Osteocyte (in vitro differentiated cells): ENCODE data around the gene CCR7. TPM values are rescaled to one million over a fixed set of nuclear protein-coding genes. Genes with fewer than 3 reads are reported as not detected.
A peak's percentile ranks its signal among the peaks of the same experiment; 100 is the strongest.

Source experiments
- DNase-seq: peaks from one replicate; pipeline ENCODE4 v3.0.0; 2021; ENCODE audit warnings: mixed read lengths; ENCODE audit not compliant: unreplicated experiment; ENCODE audit errors: extremely low spot score
- H3K27ac Mint-ChIP-seq: one replicate; pipeline ENCODE4 v1.8.0; 2021; ENCODE audit warnings: mild to moderate bottlenecking, mixed read lengths; ENCODE audit not compliant: unreplicated experiment
- H3K27me3 Mint-ChIP-seq: one replicate; pipeline ENCODE4 v1.8.0; 2021; ENCODE audit warnings: mixed read lengths; ENCODE audit not compliant: unreplicated experiment
- H3K36me3 Mint-ChIP-seq: one replicate; pipeline ENCODE4 v1.8.0; 2021; ENCODE audit warnings: mixed read lengths; ENCODE audit not compliant: unreplicated experiment
- H3K4me1 Mint-ChIP-seq: one replicate; pipeline ENCODE4 v1.8.0; 2021; ENCODE audit warnings: mixed read lengths; ENCODE audit not compliant: unreplicated experiment
- H3K4me3 Mint-ChIP-seq: one replicate; pipeline ENCODE4 v1.8.0; 2021; ENCODE audit warnings: mild to moderate bottlenecking, moderate library complexity, mixed read lengths; ENCODE audit not compliant: unreplicated experiment
- H3K9me3 Mint-ChIP-seq: one replicate; pipeline ENCODE4 v1.8.0; 2021; ENCODE audit warnings: mixed read lengths; ENCODE audit not compliant: unreplicated experiment
- total RNA-seq: library from RNA; stranded (reverse); gene quantifications from 2 replicates; pipeline ENCODE4 v1.2.1, GENCODE V29; 2021
- TF ChIP-seq, protein P1 (sequence below): fragments of 200-600 bp; sonication (generic); IDR thresholded peaks from 2 replicates; pipeline ENCODE4 v1.5.0; 2021; ENCODE audit warnings: antibody characterized with exemption, mild to moderate bottlenecking, moderate library complexity

The CCR7 gene
- total RNA-seq, 1 donor from 2014 or later, result not detected

- DNase-seq, result peak; percentile 42
- Mint-ChIP-seq H3K4me1 (peaks cover 2% of the 10 kb centered on the region), H3K27me3 (peaks cover 20% of the 10 kb centered on the region), H3K9me3 (no peaks in the 10 kb centered on the region), H3K4me3 (no peak overlapping the region), H3K36me3 (no peaks in the 10 kb centered on the region), H3K27ac (no peak overlapping the region)
- TF ChIP-seq, protein P1, sequence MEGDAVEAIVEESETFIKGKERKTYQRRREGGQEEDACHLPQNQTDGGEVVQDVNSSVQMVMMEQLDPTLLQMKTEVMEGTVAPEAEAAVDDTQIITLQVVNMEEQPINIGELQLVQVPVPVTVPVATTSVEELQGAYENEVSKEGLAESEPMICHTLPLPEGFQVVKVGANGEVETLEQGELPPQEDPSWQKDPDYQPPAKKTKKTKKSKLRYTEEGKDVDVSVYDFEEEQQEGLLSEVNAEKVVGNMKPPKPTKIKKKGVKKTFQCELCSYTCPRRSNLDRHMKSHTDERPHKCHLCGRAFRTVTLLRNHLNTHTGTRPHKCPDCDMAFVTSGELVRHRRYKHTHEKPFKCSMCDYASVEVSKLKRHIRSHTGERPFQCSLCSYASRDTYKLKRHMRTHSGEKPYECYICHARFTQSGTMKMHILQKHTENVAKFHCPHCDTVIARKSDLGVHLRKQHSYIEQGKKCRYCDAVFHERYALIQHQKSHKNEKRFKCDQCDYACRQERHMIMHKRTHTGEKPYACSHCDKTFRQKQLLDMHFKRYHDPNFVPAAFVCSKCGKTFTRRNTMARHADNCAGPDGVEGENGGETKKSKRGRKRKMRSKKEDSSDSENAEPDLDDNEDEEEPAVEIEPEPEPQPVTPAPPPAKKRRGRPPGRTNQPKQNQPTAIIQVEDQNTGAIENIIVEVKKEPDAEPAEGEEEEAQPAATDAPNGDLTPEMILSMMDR, result no peak
Measured at GRCh38 chr17:40598619-40599467, 33.6 kb upstream of the CCR7 start.

DNA sequence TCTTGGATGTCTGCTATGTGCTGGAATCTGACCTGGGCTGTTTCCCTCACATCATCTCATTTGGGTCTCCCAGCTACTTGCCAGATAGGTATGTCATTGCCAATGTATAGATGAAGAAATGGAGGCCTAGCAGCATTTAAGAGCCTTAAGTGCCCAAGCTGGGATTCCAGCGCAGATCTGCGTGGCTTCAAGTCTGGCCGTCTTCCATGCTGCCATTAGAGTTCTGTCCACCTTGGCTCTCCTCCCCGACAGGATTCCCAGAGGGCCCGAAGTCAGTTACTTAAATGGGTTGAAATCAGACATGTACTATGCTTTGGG is 33.0 kb upstream of the CCR7 start:
- Mint-ChIP-seq H3K27me3 (peaks cover 20% of the 10 kb centered on the region), H3K9me3 (no peaks in the 10 kb centered on the region), H3K36me3 (no peaks in the 10 kb centered on the region), H3K27ac (no peak overlapping the region), H3K4me1 (peaks cover 2% of the 10 kb centered on the region), H3K4me3 (no peak overlapping the region)
- TF ChIP-seq, protein P1, result no peak
- DNase-seq, result peak; percentile 42

DNA sequence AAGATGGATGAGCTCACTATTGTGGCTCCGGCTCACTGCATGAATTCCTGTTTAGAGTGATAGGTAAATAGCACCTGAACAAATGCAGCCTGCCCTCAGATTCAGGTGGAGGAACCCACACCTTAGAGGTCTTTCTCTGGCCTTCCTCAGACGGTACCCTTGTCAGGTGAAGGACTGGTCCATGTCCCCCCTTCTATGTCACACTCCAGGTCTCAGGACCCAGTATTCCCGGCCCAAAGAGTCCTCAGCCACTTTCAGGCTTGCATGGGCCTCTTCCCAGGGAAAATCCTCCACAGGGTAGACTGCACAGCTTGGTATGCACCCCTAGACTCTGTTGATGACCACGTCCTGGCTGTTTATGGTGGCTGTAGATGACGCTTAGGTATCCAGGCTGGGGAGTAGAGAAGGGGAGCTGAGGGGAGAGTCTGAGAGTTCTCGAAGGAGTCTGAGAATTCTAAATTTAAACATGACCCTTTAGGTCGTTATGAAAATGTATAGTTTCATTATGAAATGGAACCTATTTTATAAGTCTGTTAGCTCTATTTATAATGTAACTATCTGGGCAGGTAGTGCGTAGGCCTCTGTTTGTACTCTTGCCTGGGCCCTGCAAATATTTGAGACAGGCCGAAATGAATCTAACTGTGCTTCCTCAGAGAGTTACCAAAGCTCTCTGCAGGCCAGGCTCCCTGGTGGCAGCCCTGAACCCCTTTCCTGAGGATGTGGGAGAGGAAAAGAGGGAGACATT is 32.5 kb upstream of the CCR7 start:
- TF ChIP-seq, protein P1, result no peak
- Mint-ChIP-seq H3K9me3 (no peaks in the 10 kb centered on the region), H3K27me3 (peaks cover 20% of the 10 kb centered on the region), H3K27ac (no peak overlapping the region), H3K36me3 (no peaks in the 10 kb centered on the region), H3K4me1 (peaks cover 2% of the 10 kb centered on the region), H3K4me3 (no peak overlapping the region)
- DNase-seq, result peak; percentile 60

- TF ChIP-seq, protein P1, result no peak
- H3K9me3 Mint-ChIP-seq, result no peaks in the 10 kb centered on the region
Measured at GRCh38 chr17:40597156-40597555, 31.9 kb upstream of the CCR7 start.

DNA sequence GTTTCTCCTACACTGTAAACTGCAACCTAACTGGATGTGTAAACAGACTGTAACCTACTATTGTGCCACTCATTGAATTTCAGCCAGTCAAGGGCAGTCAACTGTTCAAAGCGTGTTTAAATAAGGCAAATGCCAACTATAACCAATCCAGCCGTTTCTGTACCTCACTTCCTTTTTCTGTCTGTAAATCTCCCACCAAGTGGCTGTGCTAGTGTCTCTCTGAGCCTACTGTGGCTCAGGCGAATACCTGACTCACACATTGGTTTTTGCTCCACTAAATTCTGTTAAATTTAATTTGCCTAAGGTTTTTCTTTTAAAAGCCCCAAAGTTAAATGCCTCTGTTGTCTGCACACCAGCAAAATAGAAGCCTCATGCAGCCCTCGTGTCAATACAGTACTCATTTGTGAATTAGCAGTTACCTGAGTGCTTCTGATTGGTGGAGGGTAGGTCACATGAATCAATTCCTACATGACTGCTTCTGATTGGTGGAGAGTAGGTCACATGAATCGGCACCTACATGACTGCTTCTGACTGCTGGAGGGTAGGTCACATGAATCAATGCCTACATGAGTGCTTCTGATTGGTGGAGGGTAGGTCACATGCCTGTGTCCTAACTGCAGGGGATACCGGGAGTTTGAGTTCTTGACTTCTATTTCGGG is 31.1 kb upstream of the CCR7 start:
- TF ChIP-seq, protein P1, result no peak
- H3K4me1 Mint-ChIP-seq, result peaks cover 2% of the 10 kb centered on the region
- H3K36me3 Mint-ChIP-seq, result no peaks in the 10 kb centered on the region
- no peaks in the 10 kb centered on the region for H3K9me3 Mint-ChIP-seq
- peaks cover 18% of the 10 kb centered on the region for H3K27me3 Mint-ChIP-seq
- H3K4me3 Mint-ChIP-seq, result no peak overlapping the region
- no peak for DNase-seq
- H3K27ac Mint-ChIP-seq, result no peak overlapping the region

More at GRCh38 chr17:40597156-40597555, 31.9 kb upstream of the CCR7 start:
- H3K4me1 Mint-ChIP-seq, result peaks cover 2% of the 10 kb centered on the region
- DNase-seq, result no peak
- no peaks in the 10 kb centered on the region for H3K36me3 Mint-ChIP-seq
- H3K27me3 Mint-ChIP-seq, result peaks cover 20% of the 10 kb centered on the region
- no peak overlapping the region for H3K27ac Mint-ChIP-seq
- no peak overlapping the region for H3K4me3 Mint-ChIP-seq
